ENCODE measurements around the gene MYO19.

DNA sequence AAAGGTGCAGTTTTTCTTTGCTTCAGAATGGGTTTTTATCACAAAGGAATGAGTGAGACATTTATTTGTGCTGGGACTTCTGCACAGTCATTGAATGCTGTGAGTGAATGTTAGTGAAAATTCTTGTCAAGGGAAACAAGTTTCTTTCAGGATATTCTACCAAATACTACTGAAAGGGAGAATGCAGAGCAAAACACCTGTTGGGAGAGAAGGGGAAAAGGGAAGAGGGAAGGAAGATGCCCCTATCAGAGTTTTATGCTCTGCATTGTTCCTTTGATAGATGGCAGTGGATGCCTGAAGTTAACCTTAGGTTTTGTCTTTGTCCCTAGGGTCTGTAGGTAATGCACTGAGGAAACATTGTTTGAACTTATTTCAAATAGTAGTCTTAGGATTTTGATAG is 13.1 kb upstream of the MYO19 start:
- TF ChIP-seq CTCF (conservative IDR thresholded peaks at IDR 0.05; ENCODE audit: low read depth, low read length) = no peak
- no peak for TF ChIP-seq POLR2A (IDR thresholded peaks at IDR 0.05; ENCODE audit: low read depth, low read length)
- TF ChIP-seq RFX5 (IDR thresholded peaks at IDR 0.05; ENCODE audit: low read depth, low read length) = no peak
- TF ChIP-seq CEBPB (IDR thresholded peaks at IDR 0.05; ENCODE audit: low read depth, low read length) = no peak
- TF ChIP-seq FOS (IDR thresholded peaks at IDR 0.05; ENCODE audit: low read depth, low read length) = no peak
- TF ChIP-seq, protein P1, sequence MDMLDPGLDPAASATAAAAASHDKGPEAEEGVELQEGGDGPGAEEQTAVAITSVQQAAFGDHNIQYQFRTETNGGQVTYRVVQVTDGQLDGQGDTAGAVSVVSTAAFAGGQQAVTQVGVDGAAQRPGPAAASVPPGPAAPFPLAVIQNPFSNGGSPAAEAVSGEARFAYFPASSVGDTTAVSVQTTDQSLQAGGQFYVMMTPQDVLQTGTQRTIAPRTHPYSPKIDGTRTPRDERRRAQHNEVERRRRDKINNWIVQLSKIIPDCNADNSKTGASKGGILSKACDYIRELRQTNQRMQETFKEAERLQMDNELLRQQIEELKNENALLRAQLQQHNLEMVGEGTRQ (IDR thresholded peaks at IDR 0.05; ENCODE audit: low read depth, low read length) = no peak
- TF ChIP-seq RAD21 (IDR thresholded peaks at IDR 0.05; ENCODE audit: low read length) = no peak
- no peak for TF ChIP-seq MAFK (IDR thresholded peaks at IDR 0.05; ENCODE audit: low read depth, low read length)
- no peak for TF ChIP-seq MXI1 (IDR thresholded peaks at IDR 0.05; ENCODE audit: borderline replicate concordance, low read depth, low read length)
- TF ChIP-seq NFE2L2 (IDR thresholded peaks at IDR 0.05; ENCODE audit: low read depth, low read length) = peak; percentile 38; the same call in 1 of the 2 replicates
- no peak for TF ChIP-seq BHLHE40 (IDR thresholded peaks at IDR 0.05; ENCODE audit: low read depth, low read length)

Data from IMR-90 (cell line).